Activated naive CD4-positive, alpha-beta T cell treated with Interleukin-2 at 50 U/mL for 16 hours (primary cell): Measurements from ENCODE around the gene SEC24C.
"Not testable (repeated sequence)": the region's sequence is repeated elsewhere in the genome, so short reads cannot be mapped to it uniquely, and the experiment has no call there.

Source experiments
- DNase-seq: peaks from one replicate; pipeline ENCODE4 v3.0.0-alpha.2; 2020

The SEC24C gene

GRCh38 chr10:73795491-73795890, 51.3 kb downstream of the SEC24C start:
- DNase-seq, result not testable (repeated sequence)

DNA sequence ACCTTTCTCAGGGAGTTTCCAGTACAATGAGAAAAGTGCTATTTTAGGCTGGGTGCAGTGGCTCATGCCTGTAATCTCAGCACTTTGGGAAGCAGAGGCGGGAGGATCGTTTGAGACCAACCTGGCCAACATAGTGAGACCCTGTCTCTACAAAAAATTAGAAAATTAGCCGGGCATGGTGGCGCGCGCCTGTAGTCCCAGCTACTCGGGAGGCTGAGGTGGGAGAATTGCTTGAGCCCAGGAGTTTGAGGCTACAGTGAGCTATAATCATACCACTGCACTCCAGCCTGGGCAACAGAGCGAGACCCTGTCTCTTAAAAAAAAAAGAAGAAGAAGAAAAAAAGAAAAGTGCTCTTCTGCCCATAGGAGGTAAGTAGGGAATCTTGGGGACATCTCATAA, 51.9 kb downstream of the SEC24C start:
- not testable (repeated sequence) for DNase-seq

GRCh38 chr10:73796766-73797165, 52.6 kb downstream of the SEC24C start:
- no peak for DNase-seq

GRCh38 chr10:73797324-73798025, 53.3 kb downstream of the SEC24C start:
- no peak for DNase-seq

GRCh38 chr10:73798087-73798486, 53.9 kb downstream of the SEC24C start:
- no peak for DNase-seq

GRCh38 chr10:73798927-73799560, 54.9 kb downstream of the SEC24C start:
- DNase-seq, result no peak

DNA sequence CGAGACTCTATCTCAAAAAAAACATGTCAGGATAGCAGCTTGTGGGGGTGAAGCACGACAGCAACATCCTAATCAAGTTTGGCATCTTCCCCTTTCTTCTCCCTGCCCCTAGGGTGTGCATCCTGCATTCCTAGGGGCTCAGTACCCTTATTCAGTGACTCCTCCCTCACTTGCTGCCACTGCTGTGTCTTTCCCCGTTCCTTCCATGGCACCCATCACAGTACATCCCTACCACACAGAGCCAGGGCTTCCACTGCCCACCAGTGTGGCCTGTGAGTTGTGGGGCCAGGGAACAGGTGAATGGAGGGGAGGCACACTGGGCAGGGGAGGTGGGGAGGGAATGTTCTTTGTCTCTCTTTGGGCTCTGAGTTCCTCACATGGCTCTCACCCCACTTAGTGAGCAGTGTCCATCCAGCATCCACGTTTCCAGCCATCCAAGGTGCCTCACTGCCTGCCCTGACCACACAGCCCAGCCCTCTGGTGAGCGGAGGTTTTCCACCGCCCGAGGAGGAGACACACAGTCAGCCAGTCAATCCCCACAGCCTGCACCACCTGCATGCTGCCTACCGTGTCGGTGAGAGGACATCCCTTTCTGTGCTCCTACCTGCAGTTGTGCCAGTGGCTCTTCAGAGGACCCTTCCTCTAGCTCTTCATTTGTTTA, 55.9 kb downstream of the SEC24C start:
- no peak for DNase-seq

DNA sequence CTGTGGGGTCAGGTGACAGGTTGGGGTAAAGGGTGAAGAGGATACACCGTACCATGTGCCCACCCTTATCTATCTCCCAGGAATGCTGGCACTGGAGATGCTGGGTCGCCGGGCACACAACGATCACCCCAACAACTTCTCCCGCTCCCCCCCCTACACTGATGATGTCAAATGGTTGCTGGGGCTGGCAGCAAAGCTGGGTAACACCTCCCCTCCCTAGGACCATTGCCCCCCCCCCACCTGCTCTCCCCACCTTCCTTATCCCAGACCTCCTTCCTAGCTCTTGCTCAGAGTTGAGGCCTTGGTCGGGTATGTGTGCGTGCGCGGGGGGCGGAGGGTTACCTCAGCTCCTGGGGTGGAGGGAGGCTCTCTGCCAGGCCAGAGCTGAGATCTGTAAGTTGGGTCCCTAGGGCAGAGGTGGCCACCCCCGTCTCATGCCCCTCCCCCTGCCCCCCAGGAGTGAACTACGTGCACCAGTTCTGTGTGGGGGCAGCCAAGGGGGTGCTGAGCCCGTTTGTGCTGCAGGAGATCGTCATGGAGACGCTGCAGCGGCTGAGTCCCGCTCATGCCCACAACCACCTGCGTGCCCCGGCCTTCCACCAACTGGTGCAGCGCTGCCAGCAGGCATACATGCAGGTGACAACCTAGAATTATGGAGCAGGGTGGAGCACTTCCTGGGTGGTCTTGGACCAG, 56.5 kb downstream of the SEC24C start:
- DNase-seq, result no peak

DNA sequence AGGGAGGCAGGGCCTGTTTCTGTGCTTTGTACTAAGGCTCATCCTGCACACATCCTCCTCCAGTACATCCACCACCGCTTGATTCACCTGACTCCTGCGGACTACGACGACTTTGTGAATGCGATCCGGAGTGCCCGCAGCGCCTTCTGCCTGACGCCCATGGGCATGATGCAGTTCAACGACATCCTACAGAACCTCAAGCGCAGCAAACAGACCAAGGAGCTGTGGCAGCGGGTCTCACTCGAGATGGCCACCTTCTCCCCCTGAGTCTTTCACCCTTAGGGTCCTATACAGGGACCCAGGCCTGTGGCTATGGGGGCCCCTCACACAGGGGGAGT, 57.0 kb downstream of the SEC24C start:
- DNase-seq, result no peak

DNA sequence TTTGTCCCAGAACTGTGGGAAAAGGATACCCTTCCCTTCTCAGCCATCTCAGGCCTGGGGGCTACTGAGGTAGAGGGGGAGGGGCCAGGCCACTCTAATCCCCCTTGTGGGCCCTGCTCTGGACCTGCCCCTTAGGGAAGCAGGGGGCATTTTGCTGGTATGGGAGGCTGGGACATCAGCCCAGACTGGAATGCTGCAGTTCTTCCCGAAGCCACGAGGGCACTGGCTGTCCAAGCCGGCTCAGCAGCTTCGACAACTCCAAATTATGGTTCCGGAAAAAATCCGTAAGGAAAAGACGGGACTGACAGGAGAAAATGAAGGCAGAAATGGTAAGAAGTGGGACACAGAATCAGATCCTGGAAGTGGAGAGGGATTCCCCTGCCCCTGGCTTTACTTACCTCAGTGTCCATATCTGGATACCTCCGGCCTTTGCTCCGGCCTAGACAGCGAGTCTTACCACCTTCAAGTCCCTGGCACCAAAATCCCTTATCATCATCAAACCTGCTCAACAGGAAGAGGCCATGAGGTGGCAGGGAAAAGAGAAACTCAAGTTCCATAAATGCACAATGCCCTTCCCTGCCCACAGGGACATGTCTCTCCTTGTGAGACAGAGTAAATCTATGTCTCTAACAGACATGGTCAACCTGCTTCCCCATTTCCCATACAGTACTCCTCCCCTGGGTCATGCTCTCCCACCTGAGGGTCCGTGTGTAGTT, 58.3 kb downstream of the SEC24C start:
- DNase-seq, result no peak

- no peak for DNase-seq
Measured at GRCh38 chr10:73803680-73804286, 59.6 kb downstream of the SEC24C start.

GRCh38 chr10:73806176-73806950, 62.2 kb downstream of the SEC24C start:
- no peak for DNase-seq

DNA sequence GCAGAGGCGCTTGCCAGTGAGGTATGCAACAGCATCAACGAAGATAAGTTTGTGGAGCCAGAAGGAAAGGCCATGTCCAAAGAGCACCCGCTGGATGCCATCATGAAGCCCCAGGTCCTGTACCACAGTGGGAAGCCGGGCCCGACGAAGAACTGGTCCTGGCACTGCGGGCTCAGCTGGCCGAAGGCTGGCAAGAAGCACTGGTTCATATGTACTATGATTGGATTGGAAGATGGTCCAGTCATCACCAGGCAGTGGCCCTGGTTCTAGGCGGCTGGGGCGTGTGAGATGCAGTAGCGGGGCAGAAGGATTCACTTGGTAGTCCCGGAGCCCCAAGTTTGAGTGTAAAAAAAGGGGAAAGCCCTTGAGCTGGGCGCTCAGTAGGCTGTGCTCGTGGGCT, 63.3 kb downstream of the SEC24C start:
- DNase-seq, result no peak

DNA sequence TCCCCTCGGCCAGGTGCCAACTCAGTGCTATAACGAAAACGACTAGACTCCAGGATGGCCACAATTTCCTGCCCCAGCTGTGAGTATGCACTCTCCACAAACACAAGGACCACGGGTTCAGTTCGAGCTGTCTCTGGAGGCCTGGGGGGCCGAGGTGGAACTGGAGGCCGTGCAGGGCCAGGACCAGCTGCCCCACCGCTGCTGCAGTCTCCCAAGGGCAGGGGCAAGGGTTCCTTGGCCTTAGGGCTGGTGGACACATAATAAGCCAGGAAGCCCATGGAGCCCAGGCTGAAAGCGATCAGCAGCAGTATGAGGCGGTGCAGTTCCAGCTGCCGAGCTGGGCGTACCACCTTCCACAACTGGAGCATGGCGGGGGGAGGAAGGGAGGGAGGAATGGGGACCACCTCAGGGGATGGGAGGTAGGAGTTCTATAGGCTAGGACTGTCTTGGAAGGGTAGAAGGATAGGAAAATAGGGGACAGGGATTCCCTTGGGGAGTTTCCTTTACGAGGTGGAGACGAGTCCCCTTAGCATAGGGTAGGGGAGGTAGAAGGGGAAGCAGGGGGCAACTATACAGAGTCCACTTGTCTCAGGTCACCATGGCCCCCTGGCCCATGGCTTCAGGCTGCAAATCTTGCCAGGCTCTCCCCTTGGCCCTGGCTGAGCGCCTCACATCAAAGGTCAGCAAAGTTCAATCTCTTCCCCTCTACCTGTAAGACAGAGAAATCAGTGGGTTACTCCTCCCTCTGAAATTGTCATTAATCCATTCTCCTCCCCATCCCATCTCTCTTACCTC, 64.0 kb downstream of the SEC24C start:
- no peak for DNase-seq

- DNase-seq, result no peak
Measured at GRCh38 chr10:73809061-73809818, 65.1 kb downstream of the SEC24C start.

DNA sequence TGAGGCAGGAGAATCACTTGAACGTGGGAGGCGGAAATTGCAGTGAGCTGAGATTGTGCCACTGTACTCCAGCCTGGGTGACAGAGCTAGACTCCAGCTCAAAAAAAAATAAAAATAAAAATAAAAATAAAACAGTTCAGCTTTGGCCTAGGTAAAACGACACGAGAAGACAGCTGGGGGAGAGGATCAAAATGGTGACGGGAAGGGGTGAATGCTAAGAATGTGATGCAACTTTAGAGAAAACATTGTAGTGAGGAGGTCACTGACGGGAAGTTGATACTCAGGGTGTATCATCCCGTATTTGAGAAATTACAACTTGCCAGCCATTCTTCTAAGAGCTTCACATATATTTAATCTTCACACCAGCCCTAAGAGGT, 66.2 kb downstream of the SEC24C start:
- DNase-seq, result no peak

DNA sequence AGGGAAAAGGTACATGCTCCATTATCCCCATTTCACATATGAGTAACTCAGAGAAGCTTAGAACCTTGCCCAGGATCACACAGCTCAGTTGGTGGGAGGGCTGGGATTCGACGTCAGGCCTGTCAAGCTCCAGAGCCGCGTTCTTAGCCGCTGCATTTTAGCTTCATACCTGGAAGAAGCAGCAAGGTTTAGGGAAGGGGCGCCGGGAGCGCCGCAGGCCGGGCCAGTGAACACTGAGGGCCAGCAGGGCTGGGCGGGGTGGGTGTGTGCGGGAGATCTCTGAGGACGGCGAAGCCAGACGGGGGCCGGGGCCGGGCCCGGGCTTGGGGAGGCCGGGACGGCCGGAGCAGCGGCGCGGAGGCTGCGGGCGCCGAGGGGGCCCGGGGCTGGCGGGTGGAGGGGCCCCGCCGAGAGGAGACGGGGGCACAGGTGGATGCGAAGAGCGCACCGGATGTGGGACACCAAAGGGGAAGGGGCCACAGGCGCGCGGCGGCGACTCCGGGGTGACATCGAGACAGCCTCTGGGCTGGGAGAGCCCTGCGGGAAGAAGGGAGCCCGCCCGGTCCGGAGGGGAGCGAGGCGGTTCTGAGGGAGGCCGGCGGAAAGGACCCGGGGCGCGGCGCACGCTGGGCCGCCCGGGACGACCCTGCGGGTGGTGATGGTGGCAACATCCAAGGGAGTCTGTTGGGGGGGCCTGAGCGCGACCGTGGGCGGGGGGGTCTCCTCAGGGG, 66.7 kb downstream of the SEC24C start:
- peak; percentile 60 for DNase-seq

DNA sequence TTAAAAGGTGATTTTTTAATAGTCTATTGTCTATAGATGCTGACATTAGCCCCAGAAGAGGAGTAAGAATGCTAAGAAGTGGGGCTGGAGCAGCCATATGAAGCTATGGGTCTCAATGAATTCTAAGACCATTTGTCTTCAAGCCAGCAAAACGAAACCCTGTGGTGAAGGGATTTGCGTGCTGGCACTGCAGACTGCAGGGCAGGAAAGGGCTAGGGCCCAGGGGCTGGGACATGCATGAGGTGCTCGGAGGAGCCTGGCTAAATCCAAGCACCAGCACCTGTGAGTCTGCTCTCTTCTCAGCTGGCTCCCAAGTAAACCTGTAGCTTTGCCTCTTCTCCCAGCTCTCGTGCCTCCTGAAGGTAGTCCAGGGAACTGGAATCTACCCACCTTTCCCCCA, 68.5 kb downstream of the SEC24C start:
- DNase-seq, result no peak

GRCh38 chr10:73813333-73813732, 69.2 kb downstream of the SEC24C start:
- DNase-seq, result no peak
